Esophagus squamous epithelium (tissue), 5 donors: ENCODE data around the gene OR2M4. TPM values are rescaled to one million over a fixed set of nuclear protein-coding genes. Genes with fewer than 3 reads are reported as not detected.

Experiments
- DNase-seq: peaks from one replicate; lab custom pipeline; 2025; lab: John Stamatoyannopoulos, UW
- H3K27ac ChIP-seq, 4 donors: fragments of 200-600 bp; sonication (generic); one replicate each; pipeline ENCODE4 v1.5.1; 2016 to 2019; ENCODE audit warnings: mild to moderate bottlenecking in 1 of 4
- H3K27me3 ChIP-seq, 4 donors: fragments of 200-600 bp; sonication (generic); 1 replicate in 3 of 4; 2 replicates in 1 of 4; pipeline versions ENCODE4 v1.5.1 to v1.6.0; 2017 to 2021; ENCODE audit warnings: antibody characterized with exemption in 1 of 4
- H3K36me3 ChIP-seq, 3 donors: fragments of 200-600 bp; sonication (generic); one replicate each; pipeline ENCODE4 v1.5.1; 2016 to 2019
- H3K4me1 ChIP-seq, 3 donors: fragments of 200-600 bp; sonication (generic); one replicate each; pipeline ENCODE4 v1.5.1; 2017 to 2019
- H3K4me3 ChIP-seq, 4 donors: fragments of 200-600 bp; sonication (generic); 1 replicate in 3 of 4; 2 replicates in 1 of 4; pipeline ENCODE4 v1.5.1; 2016 to 2019; ENCODE audit warnings: mild to moderate bottlenecking in 2 of 4, moderate library complexity in 1 of 4
- H3K9me3 ChIP-seq, 3 donors: fragments of 200-600 bp; sonication (generic); one replicate each; pipeline ENCODE4 v1.5.1; 2016 to 2019
- CTCF ChIP-seq, 6 experiments: fragments of 450-650 bp in 4 of 6; fragments of 200-600 bp in 2 of 6; sonication (generic) in 2 of 6; IDR thresholded peaks; one replicate each; pipeline ENCODE4 v1.5.1; 2016 to 2019; ENCODE audit warnings: antibody characterized with exemption in 6 of 6, mild to moderate bottlenecking in 4 of 6, moderate library complexity in 4 of 6
- POLR2A ChIP-seq, 4 donors: fragments of 450-650 bp; IDR thresholded peaks; one replicate each; pipeline ENCODE4 v1.6.1; 2017; ENCODE audit warnings: antibody characterized with exemption in 4 of 4, mild to moderate bottlenecking in 4 of 4, moderate library complexity in 3 of 4
- WGBS, 2 donors: methylation state at CpG; one replicate each; pipeline ENCODE4 v1.1.5; 2018; 5-methylcytosine and 5-hydroxymethylcytosine counted together
- intact Hi-C: fragments of 100-400 bp; cut with DNase I; formaldehyde crosslinking; loops from one replicate; pipeline ENCODE4 v1.15.0; 2022
- total RNA-seq, 4 donors: library from RNA; depleted of rRNA; stranded (reverse); fragments of >200 nt; gene quantifications; one replicate each; pipeline ENCODE4 v1.1.0, GENCODE V29; 2016
- donor health status: DM: yes; HTN: yes; CAD: no.

The OR2M4 gene
- total RNA-seq, 4 donors from 2014 or later: not detected

- H3K27me3 ChIP-seq: no peaks in the 10 kb centered on the region
- no peak within 1 kb of the TSS for H3K27ac ChIP-seq
- WGBS, 2 donors: 47 to 53% methylated on average over 4 of the region's 4 CpGs
- TF ChIP-seq CTCF (IDR thresholded peaks at IDR 0.05) (no peak), POLR2A (IDR thresholded peaks at IDR 0.05) (no peak)
- no peaks in the 10 kb centered on the region for H3K4me1 ChIP-seq
- intact Hi-C loops: no loop called here
- H3K9me3 ChIP-seq: no peaks in the 10 kb centered on the region
- no peaks in the 10 kb centered on the region for H3K36me3 ChIP-seq
- DNase-seq: no peak
- H3K4me3 ChIP-seq: no peak within 1 kb of the TSS
Measured at GRCh38 chr1:248196965-248197364, 34.3 kb upstream of the OR2M4 start, which contains the start of gene OR2M3. Gene OR2M3 (plus strand): TSS chr1:248197265. CDS start chr1:248203068, 5,803 bp downstream.

- 78 to 86% methylated on average over 1 of the region's 1 CpG for WGBS, 2 donors
- H3K27ac ChIP-seq: no peak overlapping the region
- intact Hi-C loops: no loop called here
- H3K4me1 ChIP-seq: no peaks in the 10 kb centered on the region
- no peaks in the 10 kb centered on the region for H3K9me3 ChIP-seq
- no peaks in the 10 kb centered on the region for H3K27me3 ChIP-seq
- no peaks in the 10 kb centered on the region for H3K36me3 ChIP-seq
- DNase-seq: no peak
- TF ChIP-seq CTCF (IDR thresholded peaks at IDR 0.05) (no peak), POLR2A (IDR thresholded peaks at IDR 0.05) (no peak)
- no peak overlapping the region for H3K4me3 ChIP-seq
Measured at GRCh38 chr1:248215880-248216279, 15.3 kb upstream of the OR2M4 start.

GRCh38 chr1:248225537-248225936 is 5.7 kb upstream of the OR2M4 start:
- H3K4me3 ChIP-seq: no peak overlapping the region
- 68 to 81% methylated on average over 1 of the region's 1 CpG for WGBS, 2 donors
- no peak for DNase-seq
- intact Hi-C loops: no loop called here
- H3K27ac ChIP-seq: no peak overlapping the region
- H3K9me3 ChIP-seq: peaks cover 0 to 12% (median 6%) of the 10 kb centered on the region in 3 donors
- TF ChIP-seq CTCF (IDR thresholded peaks at IDR 0.05) (no peak), POLR2A (IDR thresholded peaks at IDR 0.05) (no peak)
- H3K4me1 ChIP-seq: no peaks in the 10 kb centered on the region
- no peaks in the 10 kb centered on the region for H3K27me3 ChIP-seq
- H3K36me3 ChIP-seq: no peaks in the 10 kb centered on the region

- Histone ChIP-seq H3K27me3 (no peaks in the 10 kb centered on the region), H3K4me1 (no peaks in the 10 kb centered on the region), H3K9me3 (peaks cover 0 to 12% (median 6%) of the 10 kb centered on the region in 3 donors), H3K27ac (no peak overlapping the region), H3K4me3 (no peak overlapping the region), H3K36me3 (no peaks in the 10 kb centered on the region)
- WGBS, 2 donors: 51 to 59% methylated on average over 5 to 6 of the region's 6 CpGs
- TF ChIP-seq CTCF (IDR thresholded peaks at IDR 0.05) (no peak), POLR2A (IDR thresholded peaks at IDR 0.05) (no peak)
- DNase-seq: no peak
- intact Hi-C loops: no loop called here
Measured at GRCh38 chr1:248229360-248229908, 1.8 kb upstream of the OR2M4 start.

GRCh38 chr1:248239478-248239877 is 8.3 kb downstream of the OR2M4 start:
- TF ChIP-seq CTCF (IDR thresholded peaks at IDR 0.05) (no peak), POLR2A (IDR thresholded peaks at IDR 0.05) (no peak)
- intact Hi-C loops: no loop called here
- no peak overlapping the region for H3K27ac ChIP-seq
- WGBS, 2 donors: 88 to 91% methylated on average over 9 of the region's 9 CpGs
- no peaks in the 10 kb centered on the region for H3K36me3 ChIP-seq
- no peaks in the 10 kb centered on the region for H3K4me1 ChIP-seq
- H3K9me3 ChIP-seq: no peaks in the 10 kb centered on the region
- no peak overlapping the region for H3K4me3 ChIP-seq
- no peaks in the 10 kb centered on the region for H3K27me3 ChIP-seq
- no peak for DNase-seq
